HFFc6 (cell line): ENCODE results near the gene GALNT10. TPM values are rescaled to one million over a fixed set of nuclear protein-coding genes. Genes with fewer than 3 reads are reported as not detected.

Experiments used
- DNase-seq: peaks from one replicate; pipeline ENCODE4 v3.0.0-alpha.2; 2018
- H3K27ac Mint-ChIP-seq: 2 replicates; pipeline ENCODE4 v1.8.0; 2020; ENCODE audit warnings: mild to moderate bottlenecking, mixed read lengths
- H3K27me3 Mint-ChIP-seq: 2 replicates; pipeline ENCODE4 v1.8.0; 2021; ENCODE audit warnings: mild to moderate bottlenecking, moderate library complexity, mixed read lengths; ENCODE audit not compliant: insufficient read depth
- H3K36me3 Mint-ChIP-seq: 2 replicates; pipeline ENCODE4 v1.8.0; 2021; ENCODE audit warnings: low read depth, mixed read lengths
- H3K4me1 Mint-ChIP-seq: 2 replicates; pipeline ENCODE4 v1.8.0; 2020; ENCODE audit warnings: low read depth, mixed read lengths
- H3K4me3 Mint-ChIP-seq: 2 replicates; pipeline ENCODE4 v1.8.0; 2020; ENCODE audit warnings: mild to moderate bottlenecking, moderate library complexity, mixed read lengths
- H3K9me3 Mint-ChIP-seq: 2 replicates; pipeline ENCODE4 v1.8.0; 2020; ENCODE audit warnings: mild to moderate bottlenecking, mixed read lengths
- total RNA-seq, 6 experiments: library from RNA; stranded (reverse); fragmentation: NEBNext Ultra II Directional; extraction: Animal tissue kit (Norgen Biotek cat#: 25700); gene quantifications; 2 replicates in 1 of 6; 3 replicates in 5 of 6; pipeline ENCODE4 v1.2.3, GENCODE V29; 2021
- TF ChIP-seq, protein P1 (sequence below): fragments of 200-600 bp; sonication (generic); IDR thresholded peaks from 2 replicates; pipeline ENCODE4 v1.5.0; 2021; ENCODE audit warnings: antibody characterized with exemption, mild to moderate bottlenecking

GALNT10 gene
- total RNA-seq, 6 experiments from 2014 or later = 129 to 161 (median 157) TPM

GRCh38 chr5:154181161-154181560, 9.4 kb upstream of the GALNT10 start:
- Mint-ChIP-seq H3K9me3 (no peaks in the 10 kb centered on the region), H3K27me3 (peaks cover 12% of the 10 kb centered on the region), H3K4me3 (no peak overlapping the region), H3K27ac (no peak overlapping the region), H3K4me1 (no peaks in the 10 kb centered on the region), H3K36me3 (no peaks in the 10 kb centered on the region)
- TF ChIP-seq, protein P1, sequence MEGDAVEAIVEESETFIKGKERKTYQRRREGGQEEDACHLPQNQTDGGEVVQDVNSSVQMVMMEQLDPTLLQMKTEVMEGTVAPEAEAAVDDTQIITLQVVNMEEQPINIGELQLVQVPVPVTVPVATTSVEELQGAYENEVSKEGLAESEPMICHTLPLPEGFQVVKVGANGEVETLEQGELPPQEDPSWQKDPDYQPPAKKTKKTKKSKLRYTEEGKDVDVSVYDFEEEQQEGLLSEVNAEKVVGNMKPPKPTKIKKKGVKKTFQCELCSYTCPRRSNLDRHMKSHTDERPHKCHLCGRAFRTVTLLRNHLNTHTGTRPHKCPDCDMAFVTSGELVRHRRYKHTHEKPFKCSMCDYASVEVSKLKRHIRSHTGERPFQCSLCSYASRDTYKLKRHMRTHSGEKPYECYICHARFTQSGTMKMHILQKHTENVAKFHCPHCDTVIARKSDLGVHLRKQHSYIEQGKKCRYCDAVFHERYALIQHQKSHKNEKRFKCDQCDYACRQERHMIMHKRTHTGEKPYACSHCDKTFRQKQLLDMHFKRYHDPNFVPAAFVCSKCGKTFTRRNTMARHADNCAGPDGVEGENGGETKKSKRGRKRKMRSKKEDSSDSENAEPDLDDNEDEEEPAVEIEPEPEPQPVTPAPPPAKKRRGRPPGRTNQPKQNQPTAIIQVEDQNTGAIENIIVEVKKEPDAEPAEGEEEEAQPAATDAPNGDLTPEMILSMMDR = no peak
- DNase-seq = no peak

GRCh38 chr5:154189256-154189818, 1.2 kb upstream of the GALNT10 start:
- no peaks in the 10 kb centered on the region for H3K9me3 Mint-ChIP-seq
- peaks cover 4% of the 10 kb centered on the region for H3K36me3 Mint-ChIP-seq

GRCh38 chr5:154189819-154190594, 526 bp upstream of the GALNT10 start:
- Mint-ChIP-seq H3K4me1 (peaks cover 46% of the 10 kb centered on the region), H3K9me3 (no peaks in the 10 kb centered on the region), H3K27ac (peak overlapping the region; percentile 68), H3K4me3 (peak overlapping the region; percentile 88), H3K27me3 (peaks cover 1% of the 10 kb centered on the region; the same call in 1 of the 2 replicates), H3K36me3 (peaks cover 5% of the 10 kb centered on the region)
- DNase-seq = peak; percentile 73
- TF ChIP-seq, protein P1 = peak; percentile 75

More at GRCh38 chr5:154189256-154189818, 1.2 kb upstream of the GALNT10 start:
- Mint-ChIP-seq H3K27me3 (peaks cover 1% of the 10 kb centered on the region; the same call in 1 of the 2 replicates), H3K27ac (peak overlapping the region; percentile 68), H3K4me1 (peaks cover 39% of the 10 kb centered on the region), H3K4me3 (peak overlapping the region; percentile 88)
- DNase-seq = no peak
- TF ChIP-seq, protein P1 = no peak

GRCh38 chr5:154191467-154192261, 1.1 kb downstream of the GALNT10 start:
- H3K4me1 Mint-ChIP-seq = peaks cover 58% of the 10 kb centered on the region
- peaks cover 15% of the 10 kb centered on the region for H3K36me3 Mint-ChIP-seq
- peak overlapping the region; percentile 97 for H3K27ac Mint-ChIP-seq
- TF ChIP-seq, protein P1 = 0 out of 2 replicates have a peak, but pooled peaks have one; percentile 12
- H3K9me3 Mint-ChIP-seq = no peaks in the 10 kb centered on the region
- DNase-seq = peak; percentile 60
- H3K4me3 Mint-ChIP-seq = peak overlapping the region; percentile 100
- peaks cover 2% of the 10 kb centered on the region for H3K27me3 Mint-ChIP-seq

DNA sequence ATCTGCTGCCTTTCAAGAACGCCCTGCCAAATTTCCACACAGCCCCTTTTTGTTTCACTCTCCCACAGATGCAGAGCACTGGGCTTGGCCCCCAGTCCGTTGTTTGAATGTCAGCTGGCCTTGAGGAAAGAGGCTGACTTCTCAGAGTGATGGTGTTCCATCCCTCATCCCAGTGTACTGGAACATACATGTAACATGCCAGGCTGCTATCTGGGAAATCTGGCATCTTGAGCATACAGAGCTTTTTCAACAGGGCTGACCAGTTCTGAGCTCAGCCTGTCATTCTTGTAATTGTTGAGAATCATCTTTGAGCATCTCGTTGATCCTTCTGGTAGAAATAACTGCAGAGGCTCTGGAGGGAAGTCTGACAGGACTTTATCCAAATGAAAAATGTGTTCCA, 2.8 kb downstream of the GALNT10 start:
- peaks cover 74% of the 10 kb centered on the region for H3K4me1 Mint-ChIP-seq
- H3K27ac Mint-ChIP-seq = peak overlapping the region; percentile 97
- H3K27me3 Mint-ChIP-seq = peaks cover 1% of the 10 kb centered on the region
- TF ChIP-seq, protein P1 = no peak
- peaks cover 20% of the 10 kb centered on the region for H3K36me3 Mint-ChIP-seq
- H3K4me3 Mint-ChIP-seq = peak overlapping the region; percentile 100
- no peaks in the 10 kb centered on the region for H3K9me3 Mint-ChIP-seq
- DNase-seq = no peak
